Heart left ventricle (tissue), 13 donors: ENCODE results near the gene MAML1.

Experiments used
- CTCF ChIP-seq, 12 donors: fragments of 200-600 bp; sonication (generic) in 4 of 12; IDR thresholded peaks; one replicate each; pipeline versions ENCODE4 v1.5.0 to v1.8.0; 2018 to 2022; ENCODE audit warnings: antibody characterized with exemption in 12 of 12, mild to moderate bottlenecking in 5 of 12
- POLR2A ChIP-seq, 2 donors: fragments of 450-650 bp; IDR thresholded peaks; one replicate each; pipeline ENCODE4 v1.6.1; 2017; ENCODE audit warnings: antibody characterized with exemption in 2 of 2, mild to moderate bottlenecking in 2 of 2, moderate library complexity in 2 of 2
- donor health status: ischemic (EF 13 %, LVEDD 7.1; RV severe dilation, severe dysfunction).
- donor health status: DM: no; HTN: yes; CAD: no.
- donor health status: DM: no; HTN: no; CAD: no.
- donor health status: ischemic (EF 25% LVEDD 6.9; RV normal size, moderate dysfunction).
- donor health status: ischemic (EF 25% LVEDD 5.7; RV mildly dilated, moderate dysfunction).
- donor health status: ischemic (EF 35%, LVEDD 5.7; RV mildly dilated, moderate dysfunction).
- donor health status: nonischemic (EF 11% LVEDD 7.7; RV severe dilation, severe dysfunction).
- donor health status: DM: yes; HTN: yes; CAD: no.
- donor health status: PGD.
- donor health status: ischemic (EF 29% LVEDD 5.4; RV normal size, mild dysfunction).
- donor health status: nonischemic (EF 23%, LVEDD 6.1; RV moderate dilation, normal function).

GRCh38 chr5:179803651-179804554 is 71.3 kb downstream of the MAML1 start:
- TF ChIP-seq CTCF (IDR thresholded peaks at IDR 0.05), result no peak
- TF ChIP-seq POLR2A (IDR thresholded peaks at IDR 0.05), result no peak
